ENCODE results near the gene TXNL1. TPM values are rescaled to one million over a fixed set of nuclear protein-coding genes. Genes with fewer than 3 reads are reported as not detected.
"Not testable (repeated sequence)": the region's sequence is repeated elsewhere in the genome, so short reads cannot be mapped to it uniquely, and the experiment has no call there.

The TXNL1 gene
- total RNA-seq, 1 experiment from 2014 or later = 54.5 TPM

GRCh38 chr18:56574861-56575260 lies 63.5 kb downstream of the TXNL1 start:
- Histone ChIP-seq H3K27me3 (ENCODE audit: insufficient read depth, low read depth) (no peaks in the 10 kb centered on the region), H3K4me2 (no peak overlapping the region), H3K79me2 (ENCODE audit: low read depth) (no peaks in the 10 kb centered on the region), H4K20me1 (ENCODE audit: insufficient read depth) (no peaks in the 10 kb centered on the region), H3K9me3 (ENCODE audit: insufficient read depth, low read depth) (no peaks in the 10 kb centered on the region), H3K36me3 (ENCODE audit: low read depth) (no peaks in the 10 kb centered on the region), H3K4me1 (replicated peaks; ENCODE audit: insufficient read depth) (no peaks in the 10 kb centered on the region), H3K27ac (no peak overlapping the region), H2AFZ (no peak overlapping the region), H3K4me3 (no peak overlapping the region), H3F3A (ENCODE audit: insufficient read depth, low read depth) (no peaks in the 10 kb centered on the region), H3K9me2 (ENCODE audit: insufficient read depth) (no peaks in the 10 kb centered on the region)
- no TSS peak for BruUV-seq (replicated peaks)
- intact Hi-C loops (cut with micrococcal nuclease; ENCODE audit: unreplicated experiment) = loop anchor here (10.0 kb wide), 1 partner anchor 860 kb away; the partner anchor contains the start of gene ONECUT2
- DNase-seq = no peak
- CTCF ChIA-PET = no interaction called here
- POLR2A ChIA-PET (ENCODE audit: unreplicated experiment) = no interaction called here
- TF ChIP-seq EZH2 (IDR thresholded peaks at IDR 0.05; ENCODE audit: low read depth) = no peak
- TF ChIP-seq, protein P1, sequence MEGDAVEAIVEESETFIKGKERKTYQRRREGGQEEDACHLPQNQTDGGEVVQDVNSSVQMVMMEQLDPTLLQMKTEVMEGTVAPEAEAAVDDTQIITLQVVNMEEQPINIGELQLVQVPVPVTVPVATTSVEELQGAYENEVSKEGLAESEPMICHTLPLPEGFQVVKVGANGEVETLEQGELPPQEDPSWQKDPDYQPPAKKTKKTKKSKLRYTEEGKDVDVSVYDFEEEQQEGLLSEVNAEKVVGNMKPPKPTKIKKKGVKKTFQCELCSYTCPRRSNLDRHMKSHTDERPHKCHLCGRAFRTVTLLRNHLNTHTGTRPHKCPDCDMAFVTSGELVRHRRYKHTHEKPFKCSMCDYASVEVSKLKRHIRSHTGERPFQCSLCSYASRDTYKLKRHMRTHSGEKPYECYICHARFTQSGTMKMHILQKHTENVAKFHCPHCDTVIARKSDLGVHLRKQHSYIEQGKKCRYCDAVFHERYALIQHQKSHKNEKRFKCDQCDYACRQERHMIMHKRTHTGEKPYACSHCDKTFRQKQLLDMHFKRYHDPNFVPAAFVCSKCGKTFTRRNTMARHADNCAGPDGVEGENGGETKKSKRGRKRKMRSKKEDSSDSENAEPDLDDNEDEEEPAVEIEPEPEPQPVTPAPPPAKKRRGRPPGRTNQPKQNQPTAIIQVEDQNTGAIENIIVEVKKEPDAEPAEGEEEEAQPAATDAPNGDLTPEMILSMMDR (conservative IDR thresholded peaks at IDR 0.05) = no peak

DNA sequence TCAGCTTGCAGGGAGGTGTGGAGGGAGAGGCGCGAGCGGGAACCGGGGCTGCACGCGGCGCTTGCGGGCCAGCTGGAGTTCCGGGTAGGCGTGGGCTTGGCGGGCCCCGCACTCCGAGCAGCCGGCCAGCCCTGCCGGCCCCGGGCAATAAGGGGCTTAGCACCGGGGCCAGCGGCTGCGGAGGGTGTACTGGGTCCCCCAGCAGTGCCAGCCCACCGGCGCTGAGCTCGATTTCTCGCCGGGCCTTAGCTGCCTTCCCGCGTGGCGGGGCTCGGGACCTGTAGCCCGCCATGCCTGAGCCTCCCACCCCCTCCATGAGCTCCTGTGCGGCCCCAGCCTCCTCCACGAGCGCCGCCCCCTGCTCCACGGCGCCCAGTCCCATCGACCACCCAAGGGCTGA lies 66.1 kb downstream of the TXNL1 start:
- BruUV-seq (replicated peaks); H3K4me2 ChIP-seq; H3K4me3 ChIP-seq; DNase-seq; H2AFZ ChIP-seq; CTCF ChIA-PET; H3K9me3 ChIP-seq (ENCODE audit: insufficient read depth, low read depth); H3K9me2 ChIP-seq (ENCODE audit: insufficient read depth); H3F3A ChIP-seq (ENCODE audit: insufficient read depth, low read depth); POLR2A ChIA-PET (ENCODE audit: unreplicated experiment); H3K4me1 ChIP-seq (replicated peaks; ENCODE audit: insufficient read depth); H3K27ac ChIP-seq; H4K20me1 ChIP-seq (ENCODE audit: insufficient read depth); H3K27me3 ChIP-seq (ENCODE audit: insufficient read depth, low read depth); H3K79me2 ChIP-seq (ENCODE audit: low read depth); H3K36me3 ChIP-seq (ENCODE audit: low read depth): not testable (repeated sequence)
- intact Hi-C loops (cut with micrococcal nuclease; ENCODE audit: unreplicated experiment) = loop anchor here (10.0 kb wide), 1 partner anchor 863 kb away; the partner anchor contains the start of gene ONECUT2

DNA sequence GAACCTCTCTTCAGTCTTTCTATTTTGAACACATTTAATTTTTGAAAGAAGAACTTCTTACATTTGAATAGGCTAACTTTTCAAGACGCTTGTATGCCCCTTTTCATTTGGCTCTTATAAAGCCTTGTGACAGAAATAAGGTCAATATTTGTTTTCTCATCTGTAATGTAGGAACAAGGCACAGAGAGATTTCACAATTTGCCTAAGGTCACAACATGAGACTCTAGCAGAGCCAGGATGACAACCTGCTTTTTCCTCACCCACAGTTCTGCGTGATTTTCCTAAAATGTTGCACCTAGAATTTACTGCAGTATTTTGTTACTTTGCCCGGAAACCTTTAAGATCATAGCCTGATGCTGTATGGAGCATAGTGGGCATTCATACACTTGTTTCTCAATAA lies 67.4 kb downstream of the TXNL1 start:
- Histone ChIP-seq H3K9me2 (ENCODE audit: insufficient read depth) (no peaks in the 10 kb centered on the region), H3K27ac (no peak overlapping the region), H3K4me1 (replicated peaks; ENCODE audit: insufficient read depth) (0 out of 2 replicates have a peak, but pooled peaks cover 2% of the 10 kb centered on the region), H4K20me1 (ENCODE audit: insufficient read depth) (no peaks in the 10 kb centered on the region), H2AFZ (no peak overlapping the region), H3K9me3 (ENCODE audit: insufficient read depth, low read depth) (no peaks in the 10 kb centered on the region), H3K4me3 (no peak overlapping the region), H3K27me3 (ENCODE audit: insufficient read depth, low read depth) (no peaks in the 10 kb centered on the region), H3K36me3 (ENCODE audit: low read depth) (no peaks in the 10 kb centered on the region), H3K79me2 (ENCODE audit: low read depth) (no peaks in the 10 kb centered on the region), H3F3A (ENCODE audit: insufficient read depth, low read depth) (peaks cover under 1% of the 10 kb centered on the region; the same call in 1 of the 2 replicates), H3K4me2 (no peak overlapping the region)
- POLR2A ChIA-PET (ENCODE audit: unreplicated experiment) = no interaction called here
- CTCF ChIA-PET = no interaction called here
- no peak for DNase-seq
- TF ChIP-seq, protein P1 (conservative IDR thresholded peaks at IDR 0.05) = no peak
- TF ChIP-seq EZH2 (IDR thresholded peaks at IDR 0.05; ENCODE audit: low read depth) = no peak
- no TSS peak for BruUV-seq (replicated peaks)
- intact Hi-C loops (cut with micrococcal nuclease; ENCODE audit: unreplicated experiment) = loop anchor here (10.0 kb wide), 1 partner anchor 864 kb away; the partner anchor contains the start of gene ONECUT2

DNA sequence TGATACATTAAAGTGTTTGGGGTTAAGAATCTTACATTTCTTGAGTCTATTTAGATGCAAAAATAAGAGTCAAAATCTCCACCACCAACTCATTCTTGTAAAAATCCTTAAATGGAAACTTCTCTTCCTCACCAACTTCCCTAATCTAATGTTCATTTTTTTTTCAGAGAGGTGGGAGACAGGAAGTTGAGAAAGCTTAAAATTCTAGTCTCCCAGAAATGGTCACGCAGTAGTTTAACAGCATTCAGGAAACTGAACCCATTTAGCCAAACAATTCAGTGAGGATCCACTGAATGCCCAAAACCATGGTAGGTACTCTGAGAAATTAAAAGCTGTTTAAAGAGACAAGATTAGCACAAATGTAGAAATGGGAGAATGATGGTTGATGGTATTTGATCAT lies 69.0 kb downstream of the TXNL1 start:
- Histone ChIP-seq H3K4me2 (no peak overlapping the region), H3K4me1 (replicated peaks; ENCODE audit: insufficient read depth) (0 out of 2 replicates have a peak, but pooled peaks cover 10% of the 10 kb centered on the region), H3F3A (ENCODE audit: insufficient read depth, low read depth) (peaks cover 10% of the 10 kb centered on the region; the same call in 1 of the 2 replicates), H4K20me1 (ENCODE audit: insufficient read depth) (no peaks in the 10 kb centered on the region), H3K27me3 (ENCODE audit: insufficient read depth, low read depth) (no peaks in the 10 kb centered on the region), H3K27ac (no peak overlapping the region), H3K9me2 (ENCODE audit: insufficient read depth) (no peaks in the 10 kb centered on the region), H3K9me3 (ENCODE audit: insufficient read depth, low read depth) (no peaks in the 10 kb centered on the region), H2AFZ (no peak overlapping the region), H3K79me2 (ENCODE audit: low read depth) (no peaks in the 10 kb centered on the region), H3K36me3 (ENCODE audit: low read depth) (no peaks in the 10 kb centered on the region), H3K4me3 (no peak overlapping the region)
- TF ChIP-seq, protein P1 (conservative IDR thresholded peaks at IDR 0.05) = no peak
- TF ChIP-seq EZH2 (IDR thresholded peaks at IDR 0.05; ENCODE audit: low read depth) = no peak
- ChIA-PET POLR2A (ENCODE audit: unreplicated experiment) (no interaction called here), CTCF (no interaction called here)
- BruUV-seq (replicated peaks) = no TSS peak
- intact Hi-C loops (cut with micrococcal nuclease; ENCODE audit: unreplicated experiment) = no loop called here
- no peak for DNase-seq

Data from PC-9 (cell line).